Bronchial smooth muscle cell (primary cell): ENCODE measurements around the gene IRF5. TPM values are rescaled to one million over a fixed set of nuclear protein-coding genes. Genes with fewer than 3 reads are reported as not detected.

Source experiments
- total RNA-seq: library from RNA; depleted of rRNA; stranded (reverse); fragments of >200 nt; gene quantifications from 2 replicates; pipeline ENCODE4 v1.2.1, GENCODE V29; 2014

The IRF5 gene, protein sequence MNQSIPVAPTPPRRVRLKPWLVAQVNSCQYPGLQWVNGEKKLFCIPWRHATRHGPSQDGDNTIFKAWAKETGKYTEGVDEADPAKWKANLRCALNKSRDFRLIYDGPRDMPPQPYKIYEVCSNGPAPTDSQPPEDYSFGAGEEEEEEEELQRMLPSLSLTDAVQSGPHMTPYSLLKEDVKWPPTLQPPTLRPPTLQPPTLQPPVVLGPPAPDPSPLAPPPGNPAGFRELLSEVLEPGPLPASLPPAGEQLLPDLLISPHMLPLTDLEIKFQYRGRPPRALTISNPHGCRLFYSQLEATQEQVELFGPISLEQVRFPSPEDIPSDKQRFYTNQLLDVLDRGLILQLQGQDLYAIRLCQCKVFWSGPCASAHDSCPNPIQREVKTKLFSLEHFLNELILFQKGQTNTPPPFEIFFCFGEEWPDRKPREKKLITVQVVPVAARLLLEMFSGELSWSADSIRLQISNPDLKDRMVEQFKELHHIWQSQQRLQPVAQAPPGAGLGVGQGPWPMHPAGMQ
- total RNA-seq: 0.32 TPM in 1 of 2 replicates, not detected in the other

GRCh38 chr7:128937647-128938543 lies at the start of gene IRF5:
Gene IRF5 (plus strand): TSS chr7:128937927. CDS start chr7:128942082, 4,155 bp downstream.

DNA sequence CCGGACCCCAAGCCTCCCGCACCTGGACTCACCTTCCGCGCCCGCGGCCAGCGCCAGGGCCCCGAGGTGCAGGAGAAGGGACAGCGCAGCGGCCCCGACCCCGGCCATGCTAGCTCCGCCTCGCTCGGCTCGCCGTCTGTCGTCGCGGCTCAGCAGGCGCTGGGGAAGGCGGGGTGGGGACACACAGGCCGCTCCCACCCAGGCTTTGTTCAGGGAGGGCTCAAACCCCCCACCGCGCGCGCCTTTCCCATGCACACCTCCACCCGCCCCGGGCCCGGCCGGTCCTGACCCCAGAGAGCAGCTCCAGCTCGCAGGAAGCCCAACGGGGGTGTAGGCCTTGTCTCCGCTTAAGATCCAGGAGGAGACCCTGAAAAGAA lies 27.2 kb upstream of the IRF5 start, which contains the start of gene KCP:
Gene KCP (minus strand): TSS at position 141 of the 377 bp plus-strand sequence. CDS start 33 bp downstream, at position 108.

Other genes starting within 250 kb of the IRF5 start
- gene CALU, start 198.6 kb upstream of the IRF5 start, total RNA-seq: 955 and 1,063 TPM in 2 replicates
- not detected in 2 replicates for gene OPN1SW, start 162.1 kb upstream of the IRF5 start, total RNA-seq
- 18.1 and 21.0 TPM in 2 replicates for gene CCDC136, start 146.0 kb upstream of the IRF5 start, total RNA-seq
- 166 and 209 TPM in 2 replicates for gene FLNC, start 107.5 kb upstream of the IRF5 start, total RNA-seq
- 106 and 107 TPM in 2 replicates for gene ATP6V1F, start 75.1 kb upstream of the IRF5 start, total RNA-seq
- gene KCP, start 27.2 kb upstream of the IRF5 start, total RNA-seq: 0.32 and 0.34 TPM in 2 replicates
- 50.0 and 60.0 TPM in 2 replicates for gene TNPO3, start 117.2 kb downstream of the IRF5 start, total RNA-seq
- 0.16 and 0.17 TPM in 2 replicates for gene TSPAN33, start 206.8 kb downstream of the IRF5 start, total RNA-seq